Endodermal cell (in vitro differentiated cells): Measurements from ENCODE around the gene RNU4-1. TPM values are rescaled to one million over a fixed set of nuclear protein-coding genes. Genes with fewer than 3 reads are reported as not detected.
A peak's percentile ranks its signal among the peaks of the same experiment; 100 is the strongest.
"Not testable (repeated sequence)": the region's sequence is repeated elsewhere in the genome, so short reads cannot be mapped to it uniquely, and the experiment has no call there.

Experiments used
- DNase-seq: peaks from one replicate; pipeline ENCODE4 v3.0.0-alpha.2; 2017
- H3K27ac ChIP-seq: 2 replicates; pipeline ENCODE4 v1.5.1; 2013; ENCODE audit warnings: mild to moderate bottlenecking, low read depth, low read length, moderate library complexity
- H3K27me3 ChIP-seq: 2 replicates; pipeline ENCODE4 v1.6.1; 2013; ENCODE audit warnings: mild to moderate bottlenecking, low read length, moderate library complexity; ENCODE audit not compliant: insufficient read depth, control insufficient read depth, poor library complexity, severe bottlenecking
- H3K36me3 ChIP-seq: 2 replicates; pipeline ENCODE4 v1.7.0; 2013; ENCODE audit warnings: mild to moderate bottlenecking, low read length, moderate library complexity; ENCODE audit not compliant: control insufficient read depth, insufficient read depth
- H3K4me1 ChIP-seq: one replicate; pipeline ENCODE4 v1.7.0; 2013; ENCODE audit warnings: low read length; ENCODE audit not compliant: control insufficient read depth, insufficient read depth
- H3K4me3 ChIP-seq: 2 replicates; pipeline ENCODE4 v1.5.1; 2013; ENCODE audit warnings: mild to moderate bottlenecking, low read length, moderate library complexity
- H3K9ac ChIP-seq: 2 replicates; pipeline ENCODE4 v1.6.1; 2013; ENCODE audit warnings: mild to moderate bottlenecking, low read length, moderate library complexity; ENCODE audit not compliant: poor library complexity, severe bottlenecking; ENCODE audit errors: extremely low read depth
- H3K9me3 ChIP-seq: 2 replicates; pipeline ENCODE4 v1.6.1; 2013; ENCODE audit warnings: mild to moderate bottlenecking, low read length, moderate library complexity; ENCODE audit not compliant: control insufficient read depth
- H3K27ac Mint-ChIP-seq: 2 replicates; pipeline ENCODE4 v1.8.0; 2020; ENCODE audit warnings: mixed read lengths
- H3K27me3 Mint-ChIP-seq: 2 replicates; pipeline ENCODE4 v1.8.0; 2021; ENCODE audit warnings: mild to moderate bottlenecking, mixed read lengths; ENCODE audit not compliant: insufficient read depth
- H3K36me3 Mint-ChIP-seq: 2 replicates; pipeline ENCODE4 v1.8.0; 2020; ENCODE audit warnings: low read depth, mixed read lengths
- H3K4me1 Mint-ChIP-seq: 2 replicates; pipeline ENCODE4 v1.8.0; 2020; ENCODE audit warnings: mixed read lengths
- H3K4me3 Mint-ChIP-seq: 2 replicates; pipeline ENCODE4 v1.8.0; 2020; ENCODE audit warnings: mild to moderate bottlenecking, moderate library complexity, mixed read lengths
- H3K9me3 Mint-ChIP-seq: 2 replicates; pipeline ENCODE4 v1.8.0; 2020; ENCODE audit warnings: mild to moderate bottlenecking, mixed read lengths
- CTCF ChIP-seq: fragments of 200-600 bp; sonication (generic); conservative IDR thresholded peaks from 2 replicates; pipeline ENCODE4 v1.5.0; 2021; ENCODE audit warnings: antibody characterized with exemption, mild to moderate bottlenecking
- WGBS, 2 experiments: methylation state at CpG; one replicate each; pipeline versions ENCODE4 v1.1.5 to v1.1.7; 2013; ENCODE audit warnings: missing lambda C conversion rate in 2 of 2, mixed read lengths in 1 of 2; ENCODE audit not compliant: insufficient coverage in 1 of 2, insufficient read length in 1 of 2; 5-methylcytosine and 5-hydroxymethylcytosine counted together
- total RNA-seq, 2 donors: library from RNA; stranded (reverse); fragmentation: NEBNext Ultra II Directional in 1 of 2; extraction: Animal tissue kit (Norgen Biotek cat#: 25700) in 1 of 2; gene quantifications; 2 replicates in 1 of 2; 3 replicates in 1 of 2; pipeline ENCODE4 v1.2.1, GENCODE V29; 2021

The RNU4-1 gene
- total RNA-seq, 2 donors from 2014 or later, result 4,032 to 4,837 TPM

- peaks cover 9% of the 10 kb centered on the region for H3K36me3 ChIP-seq
- Mint-ChIP-seq H3K27me3 (no peaks in the 10 kb centered on the region), H3K9me3 (no peaks in the 10 kb centered on the region), H3K27ac (peak overlapping the region; percentile 19), H3K4me3 (no peak overlapping the region), H3K36me3 (peaks cover 12% of the 10 kb centered on the region), H3K4me1 (peaks cover 41% of the 10 kb centered on the region)
- H3K9me3 ChIP-seq, result no peaks in the 10 kb centered on the region
- H3K27ac ChIP-seq, result no peak overlapping the region
- peaks cover 6% of the 10 kb centered on the region for H3K4me1 ChIP-seq
- no peaks in the 10 kb centered on the region for H3K27me3 ChIP-seq
- 81 to 95% methylated on average over 4 of the region's 4 CpGs for WGBS, 2 experiments
- H3K4me3 ChIP-seq, result no peak overlapping the region
- peak; percentile 46 for DNase-seq
- TF ChIP-seq CTCF, result no peak
- H3K9ac ChIP-seq, result no peak overlapping the region
These were observed 43.7 kb downstream of the RNU4-1 start for GRCh38 chr12:120249266-120249874.

GRCh38 chr12:120247621-120248030 is 45.4 kb downstream of the RNU4-1 start:
- no peak overlapping the region for H3K4me3 Mint-ChIP-seq
- peaks cover 8% of the 10 kb centered on the region for H3K36me3 Mint-ChIP-seq
- no peaks in the 10 kb centered on the region for H3K27me3 Mint-ChIP-seq
- no peaks in the 10 kb centered on the region for H3K9me3 Mint-ChIP-seq
- Histone ChIP-seq H3K4me3 (no peak overlapping the region), H3K9ac (no peak overlapping the region), H3K36me3 (peaks cover 9% of the 10 kb centered on the region), H3K4me1 (peaks cover 6% of the 10 kb centered on the region), H3K27ac (no peak overlapping the region), H3K9me3 (no peaks in the 10 kb centered on the region), H3K27me3 (no peaks in the 10 kb centered on the region)
- H3K4me1 Mint-ChIP-seq, result peaks cover 49% of the 10 kb centered on the region
- TF ChIP-seq CTCF, result no peak
- H3K27ac Mint-ChIP-seq, result no peak overlapping the region
- 93 to 97% methylated on average over 6 of the region's 6 CpGs for WGBS, 2 experiments
- no peak for DNase-seq

GRCh38 chr12:120247183-120247582 is 45.9 kb downstream of the RNU4-1 start:
- Histone ChIP-seq H3K4me3 (no peak overlapping the region), H3K36me3 (peaks cover 9% of the 10 kb centered on the region), H3K27me3 (no peaks in the 10 kb centered on the region), H3K4me1 (peaks cover 6% of the 10 kb centered on the region), H3K9ac (no peak overlapping the region), H3K27ac (no peak overlapping the region), H3K9me3 (no peaks in the 10 kb centered on the region)
- Mint-ChIP-seq H3K27me3 (no peaks in the 10 kb centered on the region), H3K4me3 (no peak overlapping the region), H3K36me3 (peaks cover 8% of the 10 kb centered on the region), H3K27ac (no peak overlapping the region), H3K9me3 (no peaks in the 10 kb centered on the region), H3K4me1 (peaks cover 45% of the 10 kb centered on the region)
- TF ChIP-seq CTCF, result no peak
- DNase-seq, result peak; percentile 43
- 93 to 100% methylated on average over 2 to 3 of the region's 3 CpGs for WGBS, 2 experiments

- H3K4me3 Mint-ChIP-seq, DNase-seq, H3K4me3 ChIP-seq, H3K4me1 ChIP-seq, H3K27me3 ChIP-seq, H3K9me3 ChIP-seq, H3K9me3 Mint-ChIP-seq, H3K36me3 Mint-ChIP-seq, H3K27ac Mint-ChIP-seq, H3K27me3 Mint-ChIP-seq, H3K36me3 ChIP-seq, H3K9ac ChIP-seq, H3K27ac ChIP-seq: not testable (repeated sequence)
- H3K4me1 Mint-ChIP-seq, result peaks cover 42% of the 10 kb centered on the region
- 85 to 95% methylated on average over 3 to 5 of the region's 5 CpGs for WGBS, 2 experiments
These were observed 46.3 kb downstream of the RNU4-1 start for GRCh38 chr12:120246705-120247104.
